Spleen (tissue), 7 donors: Measurements from ENCODE around the gene SIK3.

Source experiments
- CTCF ChIP-seq, 11 experiments: fragments of 200-600 bp in 7 of 11; fragments of 450-650 bp in 4 of 11; sonication (generic) in 4 of 11; IDR thresholded peaks in 8 of 11; conservative IDR thresholded peaks in 3 of 11; 1 replicate in 7 of 11; 2 replicates in 4 of 11; pipeline versions ENCODE4 v1.4.0 to v1.8.0; 2016 to 2021; ENCODE audit warnings: antibody characterized with exemption in 11 of 11, inconsistent platforms in 4 of 11, mild to moderate bottlenecking in 1 of 11
- POLR2A ChIP-seq, 3 donors: fragments of 450-650 bp; IDR thresholded peaks; one replicate each; pipeline ENCODE4 v1.5.1; 2017; ENCODE audit warnings: antibody characterized with exemption in 3 of 3, mild to moderate bottlenecking in 1 of 3
- donor health status: DM: no; HTN: no; CAD: no; lungs with moderate emphysema.
- donor health status: DM: no; HTN: no; CAD: no.
- donor health status: DM: no; HTN: no; CAD: no.

GRCh38 chr11:116986521-116987105 lies 111.6 kb downstream of the SIK3 start:
- TF ChIP-seq CTCF (IDR thresholded peaks at IDR 0.05 in 8 of 11, conservative IDR thresholded peaks at IDR 0.05 in 3 of 11) (no peak), POLR2A (IDR thresholded peaks at IDR 0.05) (no peak)
